Upper lobe of left lung (tissue), 6 donors: ENCODE data around the gene HCK. TPM values are rescaled to one million over a fixed set of nuclear protein-coding genes. Genes with fewer than 3 reads are reported as not detected.
A peak's percentile ranks its signal among the peaks of the same experiment; 100 is the strongest.

Experiments
- ATAC-seq, 2 donors: fragments of 200-7000 bp; cut with Tn5 transposase; one replicate each; pipeline ENCODE4 v1.9.1; 2022; ENCODE audit warnings: mild to moderate bottlenecking in 2 of 2, moderate library complexity in 2 of 2; ENCODE audit not compliant: low FRiP score in 2 of 2
- DNase-seq, 2 donors: peaks; one replicate each; pipeline ENCODE4 v3.0.0-alpha.2; 2019 to 2020
- H3K27ac ChIP-seq, 4 donors: fragments of 200-600 bp; sonication (generic); one replicate each; pipeline ENCODE4 v1.5.1; 2016 to 2019
- H3K27me3 ChIP-seq, 4 donors: fragments of 200-600 bp; sonication (generic); one replicate each; pipeline ENCODE4 v1.5.1; 2017 to 2019
- H3K36me3 ChIP-seq, 4 donors: fragments of 200-600 bp; sonication (generic); one replicate each; pipeline ENCODE4 v1.5.1; 2016 to 2019
- H3K4me1 ChIP-seq, 4 donors: fragments of 200-600 bp; sonication (generic); one replicate each; pipeline ENCODE4 v1.5.1; 2018 to 2019
- H3K4me3 ChIP-seq, 4 donors: fragments of 200-600 bp; sonication (generic); one replicate each; pipeline ENCODE4 v1.5.1; 2017 to 2019; ENCODE audit warnings: mild to moderate bottlenecking in 2 of 4, moderate library complexity in 1 of 4
- H3K9me3 ChIP-seq, 4 donors: fragments of 200-600 bp; sonication (generic); one replicate each; pipeline ENCODE4 v1.5.1; 2018 to 2019
- EP300 ChIP-seq, 4 donors: sonication (generic); formaldehyde crosslinking; IDR thresholded peaks; one replicate each; pipeline ENCODE4 v1.5.1; 2017; ENCODE audit warnings: antibody characterized with exemption in 4 of 4, control low read depth in 2 of 4
- POLR2A ChIP-seq, 4 donors: fragments of 450-650 bp; IDR thresholded peaks; one replicate each; pipeline ENCODE4 v1.5.1; 2016 to 2017; ENCODE audit warnings: antibody characterized with exemption in 4 of 4, mild to moderate bottlenecking in 2 of 4
- POLR2AphosphoS5 ChIP-seq, 2 donors: sonication (generic); formaldehyde crosslinking; IDR thresholded peaks; one replicate each; pipeline ENCODE4 v1.5.1; 2017; ENCODE audit warnings: antibody characterized with exemption in 2 of 2
- WGBS, 2 donors: methylation state at CpG; one replicate each; pipeline ENCODE4 v1.1.5; 2017 to 2018; 5-methylcytosine and 5-hydroxymethylcytosine counted together
- total RNA-seq, 6 donors: library from RNA; depleted of rRNA in 4 of 6; stranded (reverse); fragments of >200 nt in 4 of 6; gene quantifications; one replicate each; pipeline versions ENCODE4 v1.1.0 to v1.2.1, GENCODE V29; 2016 to 2021
- TF ChIP-seq, protein P1 (sequence below), 6 experiments: fragments of 450-650 bp in 4 of 6; fragments of 200-600 bp in 2 of 6; sonication (generic) in 2 of 6; IDR thresholded peaks; one replicate each; pipeline ENCODE4 v1.5.1; 2016 to 2019; ENCODE audit warnings: antibody characterized with exemption in 6 of 6
- donor health status: DM: no; HTN: no; CAD: no; lungs with moderate emphysema.
- donor health status: DM: no; HTN: yes; CAD: no; lungs with severe emphysema.

HCK gene
- total RNA-seq, 6 donors from 2014 or later, result 27.7 to 93.9 (median 69.1) TPM

DNA sequence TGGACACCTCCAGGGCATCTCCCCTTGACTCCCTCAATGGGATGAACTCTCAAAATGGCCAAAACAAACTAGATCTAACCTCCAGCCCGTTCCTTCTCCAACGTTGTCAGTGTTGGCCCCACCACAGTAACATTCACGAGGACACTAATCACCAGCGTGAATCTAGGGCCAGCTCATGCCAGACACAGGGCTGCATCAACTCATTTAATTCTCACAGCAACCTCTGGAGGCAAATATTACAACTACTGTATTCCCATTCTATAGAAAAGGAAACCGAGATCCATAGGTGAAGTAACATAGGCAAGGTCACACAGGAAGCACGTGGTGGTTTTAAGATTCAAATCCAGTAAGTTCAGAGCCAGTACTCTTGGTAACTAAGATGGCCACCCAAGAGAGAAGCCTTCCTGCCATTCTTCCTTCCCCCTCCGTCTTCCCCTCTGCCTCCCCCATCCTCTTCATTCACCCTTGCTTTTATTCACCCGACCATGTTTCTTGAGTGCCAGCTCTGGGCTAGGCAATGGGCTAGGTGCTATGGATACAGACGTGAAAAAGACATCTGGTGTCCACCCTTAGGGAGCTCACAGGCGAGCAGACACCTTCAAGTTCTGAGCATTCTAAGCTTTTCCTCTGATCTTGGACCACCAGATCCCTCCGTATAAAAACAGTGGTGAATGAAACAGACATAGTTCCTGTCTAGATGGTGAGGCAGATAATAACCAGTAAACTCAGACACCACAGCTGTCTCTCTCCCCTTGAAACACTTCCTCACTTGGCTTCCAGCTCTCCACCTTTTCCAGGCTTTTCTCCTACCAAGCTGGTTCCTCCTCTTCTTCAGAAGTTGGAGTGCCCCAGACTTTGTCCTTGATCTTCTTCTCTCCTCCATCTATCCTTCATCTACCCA lies 32.2 kb upstream of the HCK start:
- no peaks in the 10 kb centered on the region for H3K9me3 ChIP-seq
- ATAC-seq, result no peak
- H3K27me3 ChIP-seq, result peaks cover 0 to 18% (median 8%) of the 10 kb centered on the region in 4 donors
- H3K4me1 ChIP-seq, result peaks cover 17 to 23% (median 19%) of the 10 kb centered on the region in 4 donors
- H3K4me3 ChIP-seq, result peak overlapping the region in 3 of 4 donors; percentile 53 to 81 (median 69)
- 25 to 37% methylated on average over 10 to 11 of the region's 11 CpGs for WGBS, 2 donors
- H3K27ac ChIP-seq, result peak overlapping the region in 2 of 4 donors; percentile 29 to 35
- TF ChIP-seq, protein P1, sequence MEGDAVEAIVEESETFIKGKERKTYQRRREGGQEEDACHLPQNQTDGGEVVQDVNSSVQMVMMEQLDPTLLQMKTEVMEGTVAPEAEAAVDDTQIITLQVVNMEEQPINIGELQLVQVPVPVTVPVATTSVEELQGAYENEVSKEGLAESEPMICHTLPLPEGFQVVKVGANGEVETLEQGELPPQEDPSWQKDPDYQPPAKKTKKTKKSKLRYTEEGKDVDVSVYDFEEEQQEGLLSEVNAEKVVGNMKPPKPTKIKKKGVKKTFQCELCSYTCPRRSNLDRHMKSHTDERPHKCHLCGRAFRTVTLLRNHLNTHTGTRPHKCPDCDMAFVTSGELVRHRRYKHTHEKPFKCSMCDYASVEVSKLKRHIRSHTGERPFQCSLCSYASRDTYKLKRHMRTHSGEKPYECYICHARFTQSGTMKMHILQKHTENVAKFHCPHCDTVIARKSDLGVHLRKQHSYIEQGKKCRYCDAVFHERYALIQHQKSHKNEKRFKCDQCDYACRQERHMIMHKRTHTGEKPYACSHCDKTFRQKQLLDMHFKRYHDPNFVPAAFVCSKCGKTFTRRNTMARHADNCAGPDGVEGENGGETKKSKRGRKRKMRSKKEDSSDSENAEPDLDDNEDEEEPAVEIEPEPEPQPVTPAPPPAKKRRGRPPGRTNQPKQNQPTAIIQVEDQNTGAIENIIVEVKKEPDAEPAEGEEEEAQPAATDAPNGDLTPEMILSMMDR (IDR thresholded peaks at IDR 0.05), result no peak
- no peak for TF ChIP-seq POLR2A (IDR thresholded peaks at IDR 0.05)
- TF ChIP-seq POLR2AphosphoS5 (IDR thresholded peaks at IDR 0.05), result no peak
- no peak for TF ChIP-seq EP300 (IDR thresholded peaks at IDR 0.05)
- no peak for DNase-seq
- no peaks in the 10 kb centered on the region for H3K36me3 ChIP-seq

DNA sequence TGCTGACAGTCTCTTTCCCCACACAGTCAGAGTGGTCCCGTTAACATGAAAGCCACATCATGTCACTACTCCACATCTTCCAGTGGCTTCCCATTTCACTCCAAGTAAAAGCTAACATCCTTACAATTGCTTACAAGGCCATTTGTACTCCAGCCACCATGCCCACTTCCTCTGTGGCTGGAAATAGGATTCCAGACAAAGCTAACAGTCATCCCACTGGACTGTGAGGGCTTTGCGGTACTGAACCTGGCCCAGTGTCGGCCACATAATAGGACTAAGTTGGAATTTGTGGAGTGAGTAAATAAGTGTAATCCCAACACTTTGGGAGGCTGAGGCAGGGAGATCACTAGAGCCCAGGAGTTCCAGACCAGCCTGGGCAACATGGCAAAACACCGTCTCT lies 31.0 kb upstream of the HCK start:
- WGBS, 2 donors, result 87 to 90% methylated on average over 4 of the region's 4 CpGs
- TF ChIP-seq EP300 (IDR thresholded peaks at IDR 0.05) (no peak), POLR2AphosphoS5 (IDR thresholded peaks at IDR 0.05) (no peak), POLR2A (IDR thresholded peaks at IDR 0.05) (no peak)
- TF ChIP-seq, protein P1 (IDR thresholded peaks at IDR 0.05), result no peak
- Histone ChIP-seq H3K36me3 (no peaks in the 10 kb centered on the region), H3K27me3 (peaks cover 0 to 18% (median 8%) of the 10 kb centered on the region in 4 donors), H3K4me1 (peaks cover 17 to 23% (median 18%) of the 10 kb centered on the region in 4 donors), H3K4me3 (no peak overlapping the region), H3K9me3 (no peaks in the 10 kb centered on the region), H3K27ac (no peak overlapping the region)
- DNase-seq, result no peak
- ATAC-seq, result no peak

DNA sequence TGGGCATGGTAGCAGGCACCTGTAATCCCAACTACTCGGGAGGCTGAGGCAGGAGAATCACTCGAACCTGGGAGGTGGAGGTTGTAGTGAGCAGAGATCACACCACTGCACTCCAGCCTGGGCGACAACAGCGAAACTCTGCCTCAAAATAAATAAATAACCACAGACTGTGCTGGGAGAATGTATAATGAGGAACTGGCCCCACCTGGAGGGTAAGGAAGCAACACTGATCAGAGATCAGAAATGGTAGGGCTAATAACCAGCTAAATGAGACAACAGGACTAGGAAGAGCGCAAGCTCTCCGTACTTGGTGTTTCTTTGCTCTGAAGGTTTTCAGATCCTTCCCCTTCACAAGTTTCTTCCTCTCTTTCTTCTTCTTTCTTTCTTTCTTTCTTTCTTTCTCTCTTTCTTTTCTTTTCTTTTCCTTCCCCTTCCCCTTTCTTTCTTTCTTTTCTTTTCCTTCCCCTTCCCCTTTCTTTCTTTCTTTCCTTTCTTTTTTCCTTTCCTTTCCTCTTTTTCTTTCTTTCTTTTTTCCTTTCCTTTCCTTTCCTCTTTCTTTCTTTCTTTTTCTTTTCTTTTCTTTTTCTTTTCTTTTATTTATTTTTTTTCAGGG lies 27.3 kb upstream of the HCK start:
- 81 to 85% methylated on average over 6 of the region's 6 CpGs for WGBS, 2 donors
- H3K9me3 ChIP-seq, result no peaks in the 10 kb centered on the region
- ATAC-seq (no peak), DNase-seq (no peak)
- no peak overlapping the region for H3K4me3 ChIP-seq
- H3K27ac ChIP-seq, result no peak overlapping the region
- H3K4me1 ChIP-seq, result peaks cover 0 to 2% (median 1%) of the 10 kb centered on the region in 4 donors
- no peak for TF ChIP-seq POLR2AphosphoS5 (IDR thresholded peaks at IDR 0.05)
- TF ChIP-seq, protein P1 (IDR thresholded peaks at IDR 0.05), result no peak
- no peak for TF ChIP-seq POLR2A (IDR thresholded peaks at IDR 0.05)
- TF ChIP-seq EP300 (IDR thresholded peaks at IDR 0.05), result no peak
- peaks cover 0 to 6% (median 0%) of the 10 kb centered on the region in 4 donors for H3K36me3 ChIP-seq
- H3K27me3 ChIP-seq, result peaks cover 0 to under 1% (median 0%) of the 10 kb centered on the region in 4 donors

DNA sequence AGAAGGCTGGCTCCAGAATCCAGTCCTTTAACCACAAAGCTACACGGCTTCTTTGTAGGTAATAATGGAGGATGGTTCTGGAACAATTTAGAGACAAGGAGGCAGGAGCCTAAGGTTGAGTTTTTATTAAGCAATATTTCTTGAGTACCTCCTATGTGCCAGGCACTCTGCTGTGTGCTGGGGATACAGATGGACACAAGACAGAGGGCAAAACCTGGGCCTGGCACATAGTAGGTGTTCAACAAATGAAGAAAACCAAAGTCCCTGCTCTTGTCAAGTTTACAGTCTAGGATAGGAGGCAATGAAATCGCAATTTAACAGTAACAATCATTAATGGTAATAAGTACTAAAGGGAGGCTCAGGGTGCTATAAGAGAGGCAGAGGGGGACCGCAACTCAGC lies 24.4 kb upstream of the HCK start:
- no peaks in the 10 kb centered on the region for H3K9me3 ChIP-seq
- TF ChIP-seq, protein P1 (IDR thresholded peaks at IDR 0.05), result no peak
- TF ChIP-seq POLR2A (IDR thresholded peaks at IDR 0.05), result no peak
- TF ChIP-seq POLR2AphosphoS5 (IDR thresholded peaks at IDR 0.05), result no peak
- TF ChIP-seq EP300 (IDR thresholded peaks at IDR 0.05), result no peak
- ATAC-seq, result no peak
- H3K27me3 ChIP-seq, result no peaks in the 10 kb centered on the region
- no peak for DNase-seq
- no peak overlapping the region for H3K4me3 ChIP-seq
- 92 to 93% methylated on average over 3 of the region's 3 CpGs for WGBS, 2 donors
- H3K27ac ChIP-seq, result no peak overlapping the region
- peaks cover 10 to 13% (median 11%) of the 10 kb centered on the region in 4 donors for H3K4me1 ChIP-seq
- H3K36me3 ChIP-seq, result peaks cover 0 to 11% (median 0%) of the 10 kb centered on the region in 4 donors
